Activated CD4-positive, CD25-positive, alpha-beta regulatory T cell treated with anti-CD3 and anti-CD28 coated beads, Interleukin-2, amount 50 U/mL, for 72 hours (primary cell): ENCODE results near the gene COX15.
"Not testable (repeated sequence)": the region's sequence is repeated elsewhere in the genome, so short reads cannot be mapped to it uniquely, and the experiment has no call there.

Experiments used
- DNase-seq: peaks from one replicate; pipeline ENCODE4 v3.0.0; 2021

COX15 gene

DNA sequence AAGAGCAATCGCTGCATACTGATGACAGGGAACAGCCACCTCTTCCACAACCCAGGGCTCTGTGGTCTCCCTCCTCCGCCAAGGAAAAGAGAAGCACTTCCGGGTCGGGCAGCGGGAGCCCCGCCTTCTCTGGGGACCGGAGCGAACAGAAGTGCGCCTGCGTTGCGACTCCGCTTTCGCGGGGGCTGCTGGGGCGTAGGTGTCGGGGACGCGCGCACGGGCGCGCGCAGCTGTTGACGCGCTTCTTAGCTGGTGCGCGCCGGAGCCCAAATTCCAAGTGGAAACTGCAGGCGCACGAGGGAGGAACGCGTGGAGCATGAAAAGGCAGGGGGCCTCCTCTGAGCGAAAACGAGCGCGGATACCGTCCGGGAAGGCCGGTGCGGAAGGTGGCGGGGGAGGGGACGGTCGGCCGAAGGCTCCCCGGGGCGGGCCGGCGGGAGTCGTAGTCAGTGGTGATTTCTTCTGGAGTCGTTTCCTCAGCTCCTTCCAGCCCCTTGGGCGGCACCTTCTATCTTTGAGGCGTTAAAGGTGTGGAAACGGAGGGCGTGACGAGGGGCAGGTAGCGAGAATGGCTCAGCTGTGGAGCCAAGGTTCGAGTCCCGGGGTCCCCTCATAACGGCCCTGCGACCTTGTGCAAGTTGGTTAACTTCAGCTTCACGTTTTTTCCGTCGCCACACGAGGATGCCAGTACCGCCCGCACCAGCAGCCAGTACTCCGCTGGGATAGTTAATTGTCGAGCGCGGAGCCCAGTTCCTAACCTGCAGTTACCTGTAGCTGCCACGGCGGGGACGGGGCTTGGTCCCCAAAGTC is at the start of gene COX15, which contains the start of gene CUTC:
Gene COX15 (minus strand): TSS at position 95 of the 810 bp plus-strand sequence. CDS start 78 bp downstream, at position 17.
Gene CUTC (plus strand): TSS at position 202 of the 810 bp plus-strand sequence. CDS start 115 bp downstream, at position 317.
- DNase-seq, result peak; percentile 94

DNA sequence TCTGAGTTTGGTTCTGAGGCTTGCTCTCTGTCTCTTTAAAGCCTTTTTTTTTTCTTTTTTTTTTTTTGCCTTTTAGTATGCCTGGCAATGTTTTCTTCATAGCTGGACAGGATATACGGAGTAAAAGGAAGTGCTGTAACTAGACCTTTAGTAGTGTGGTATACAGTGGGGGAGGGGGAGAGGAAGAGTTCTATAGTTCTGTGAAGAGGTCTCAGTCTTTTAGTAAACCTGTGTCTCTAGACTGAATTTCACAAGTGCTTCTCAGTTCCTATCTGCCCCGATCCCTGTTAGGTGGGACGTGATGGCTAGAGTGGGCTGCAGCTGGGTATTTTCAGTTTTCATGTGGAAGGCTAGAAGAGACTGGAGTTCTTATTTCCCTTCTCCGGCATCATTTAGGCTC is 47.4 kb upstream of the COX15 start:
- DNase-seq, result no peak

DNA sequence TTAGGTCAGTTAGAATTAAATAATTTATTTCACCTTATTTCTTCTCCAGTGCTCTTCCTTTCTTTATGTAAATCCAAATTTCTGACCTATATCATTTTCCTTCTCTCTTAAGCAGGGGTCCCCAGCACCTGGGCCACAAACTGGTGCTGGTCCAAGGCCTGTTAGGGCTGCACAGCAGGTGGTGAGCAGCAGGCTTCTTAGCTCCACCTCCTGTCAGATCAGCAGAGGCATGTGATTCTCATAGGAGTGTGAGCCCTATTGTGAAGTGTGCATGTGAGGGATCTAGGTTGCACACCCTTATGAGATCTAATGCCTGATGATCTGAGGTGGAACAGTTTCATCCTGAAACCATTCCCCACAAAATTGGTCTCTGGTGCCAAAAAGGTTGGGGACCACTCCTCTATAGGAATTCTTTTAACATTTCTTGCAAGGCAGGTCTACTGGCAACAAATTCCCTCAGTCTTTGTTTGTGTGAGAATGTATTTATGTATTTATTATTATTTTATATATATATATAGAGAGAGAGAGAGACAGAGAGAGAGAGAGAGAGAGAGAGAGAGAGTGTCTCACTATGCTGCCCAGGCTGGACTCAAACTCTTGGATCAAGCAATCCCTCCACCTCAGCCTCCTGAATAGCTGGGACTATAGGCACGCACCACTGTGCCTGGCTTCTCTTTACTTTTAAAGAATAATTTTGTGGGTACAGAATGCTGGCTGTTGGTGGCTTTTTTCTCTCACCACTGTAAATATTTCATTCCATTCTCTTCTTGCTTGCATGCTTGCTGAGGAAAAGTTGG is 46.2 kb upstream of the COX15 start:
- DNase-seq, result no peak

DNA sequence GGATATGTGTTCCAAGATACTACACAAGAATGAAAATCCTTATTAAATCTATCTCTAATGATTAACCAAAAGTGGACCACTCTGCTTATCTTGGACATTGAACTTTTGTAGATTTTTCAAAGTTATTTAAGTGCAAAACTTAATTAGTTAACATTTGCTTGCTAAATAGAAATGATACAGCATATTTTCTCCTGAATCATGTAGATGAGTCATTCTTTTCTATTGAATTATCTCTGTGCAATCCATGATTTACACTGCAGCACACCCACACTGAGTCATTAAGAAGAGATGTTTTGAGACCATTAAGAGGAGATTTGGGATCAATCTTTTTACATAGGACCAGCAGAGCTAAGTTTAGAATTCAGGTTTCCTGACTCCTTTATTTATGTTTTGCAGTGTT is 43.9 kb upstream of the COX15 start:
- no peak for DNase-seq

DNA sequence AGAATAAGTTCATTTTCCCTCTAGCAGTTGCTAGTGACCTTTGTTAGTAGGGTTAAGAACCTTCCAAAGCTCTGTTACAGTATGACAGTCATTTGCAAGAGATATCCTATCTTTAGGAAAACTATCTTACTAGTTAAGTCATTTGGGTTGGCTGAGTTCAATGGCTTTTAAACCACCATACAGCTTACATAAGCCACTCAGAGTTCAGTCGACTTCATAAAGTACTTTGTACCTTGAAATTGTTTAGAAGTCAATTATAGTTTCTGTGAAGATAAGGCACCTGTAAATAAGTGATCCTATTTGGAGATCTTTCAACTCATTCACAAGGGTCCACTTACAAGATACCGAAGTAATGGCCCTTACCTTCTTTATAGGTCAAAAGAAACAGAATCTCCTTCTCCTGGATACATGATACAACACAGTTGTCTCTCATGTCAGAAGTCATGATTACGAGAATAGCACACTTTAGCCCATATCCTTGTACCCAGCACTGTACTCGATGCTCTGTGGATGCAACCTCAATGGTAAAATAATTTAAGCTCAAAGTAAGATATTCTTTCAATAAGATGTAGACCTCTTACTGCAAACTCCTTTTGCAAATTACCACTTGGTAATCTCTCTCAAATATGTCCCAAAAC is 38.6 kb upstream of the COX15 start:
- no peak for DNase-seq

DNA sequence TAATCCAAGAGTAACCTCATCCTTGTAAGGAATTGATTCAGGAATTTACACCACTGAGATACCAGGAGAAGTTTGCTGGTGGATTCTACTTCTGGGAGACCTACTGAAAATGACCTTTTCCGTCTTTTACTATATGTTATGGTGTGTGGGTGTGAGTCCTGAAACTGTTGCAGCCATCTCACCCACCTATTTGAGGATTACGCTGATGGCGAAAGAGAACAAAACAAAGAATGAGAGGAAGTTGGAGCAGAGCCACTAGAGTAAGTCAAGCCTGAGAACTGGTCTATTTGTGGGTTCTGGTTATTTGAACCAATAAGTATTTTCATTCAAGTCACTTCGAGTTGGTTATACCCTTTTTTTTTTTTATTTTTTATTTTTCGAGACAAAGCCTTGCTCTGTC is 37.8 kb upstream of the COX15 start:
- DNase-seq, result no peak

DNA sequence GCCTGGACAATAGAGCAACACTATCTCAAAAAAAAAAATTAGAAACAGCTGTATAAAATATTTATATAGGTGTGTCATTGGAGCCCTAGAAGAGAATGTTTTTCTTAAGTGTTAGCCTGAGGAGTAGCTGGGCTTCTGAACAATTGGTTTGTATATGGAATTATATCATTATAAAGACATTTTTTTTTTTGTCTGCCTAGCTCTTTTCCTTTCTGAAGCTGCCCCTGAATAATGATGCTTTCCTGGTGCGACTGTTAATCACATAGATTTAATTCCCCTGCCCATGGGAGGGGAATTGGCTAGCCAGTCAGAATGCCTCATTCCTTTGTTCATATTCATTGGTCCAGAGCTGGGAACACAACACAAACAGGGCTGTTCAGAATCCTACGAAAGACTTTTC is 36.6 kb upstream of the COX15 start:
- DNase-seq, result no peak

DNA sequence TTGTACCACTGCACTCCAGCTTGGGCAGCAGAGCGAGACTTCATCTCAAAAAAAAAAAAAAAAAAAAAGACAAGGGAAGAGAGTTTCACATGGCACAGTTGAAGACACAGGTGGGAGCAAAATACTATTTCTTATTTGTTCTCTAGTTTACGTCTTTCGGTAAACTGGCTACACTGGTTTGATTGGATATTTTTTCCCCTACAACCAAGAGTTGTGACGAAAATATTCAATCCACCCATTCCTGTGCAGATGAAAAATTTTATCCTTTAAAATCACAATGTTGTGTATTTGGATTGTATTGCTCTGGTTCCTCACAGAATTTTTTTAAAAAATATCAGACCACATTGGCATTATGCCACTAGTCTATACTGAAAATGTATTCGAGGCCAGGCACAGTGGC is 36.0 kb upstream of the COX15 start:
- DNase-seq, result no peak

DNA sequence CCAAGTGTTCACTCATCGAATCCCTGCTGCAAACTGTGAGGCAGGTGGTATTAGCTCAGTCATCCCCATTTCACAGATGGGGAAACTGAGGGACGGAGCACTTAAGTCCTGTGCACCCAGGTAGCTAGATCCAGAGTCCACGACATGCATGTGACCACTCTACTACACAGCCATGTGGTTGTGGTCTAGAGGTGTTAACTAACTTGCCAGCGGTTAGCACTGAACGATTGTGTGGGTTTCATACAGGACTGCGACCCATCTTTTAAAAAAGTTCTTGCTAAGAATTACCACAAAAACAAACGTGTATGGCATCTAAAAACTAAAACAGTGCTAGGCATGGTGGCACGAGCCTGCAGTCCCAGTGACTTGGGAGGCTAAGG is 34.4 kb upstream of the COX15 start:
- DNase-seq, result no peak

DNA sequence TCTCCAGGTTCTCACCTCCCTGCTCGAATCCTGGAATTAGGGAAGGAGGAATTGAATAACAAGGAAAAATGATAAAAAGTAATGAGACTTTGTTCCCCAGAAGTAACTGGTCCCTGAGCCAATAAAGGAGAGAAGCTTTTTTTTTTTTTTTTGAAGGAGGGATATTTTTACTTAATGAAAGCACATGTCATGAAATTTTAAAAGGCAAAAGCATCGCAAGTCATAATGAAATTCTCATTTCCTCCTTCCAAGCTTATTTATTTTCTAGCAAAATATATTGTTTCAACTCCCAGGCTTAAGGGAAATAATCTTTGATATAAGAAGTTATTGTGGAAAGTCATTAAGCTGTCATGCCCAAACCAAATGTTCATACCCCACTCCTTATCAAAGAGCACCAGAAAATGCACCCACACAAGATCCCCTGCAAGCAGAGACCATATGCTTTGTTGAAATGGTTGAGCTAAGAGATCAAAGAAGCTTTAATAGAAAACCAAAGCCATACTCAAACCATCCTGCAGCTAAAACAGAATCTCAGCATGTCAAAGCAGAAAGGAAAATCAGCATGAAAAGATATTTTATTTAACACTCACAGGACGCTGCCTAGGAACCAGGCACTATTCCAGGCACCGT is 33.9 kb upstream of the COX15 start:
- no peak for DNase-seq

DNA sequence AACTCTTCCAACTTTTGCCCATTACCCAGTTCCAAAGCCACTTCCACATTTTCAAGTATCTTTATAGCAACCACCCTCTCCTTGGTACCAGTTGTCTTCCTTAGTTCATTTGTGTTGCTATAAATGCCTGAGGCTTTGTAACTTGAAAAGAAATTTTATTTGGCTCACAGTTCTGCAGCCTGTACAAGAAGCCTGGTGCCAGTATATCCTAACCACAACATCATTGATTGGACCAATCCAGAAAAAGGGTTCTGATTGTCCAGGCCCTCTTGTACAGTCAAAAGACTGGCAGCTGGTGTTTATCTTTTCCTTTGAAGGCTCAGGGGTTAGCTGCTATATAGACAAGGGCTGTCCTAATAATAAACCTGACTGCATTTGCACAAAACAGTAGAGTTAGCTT is 29.4 kb upstream of the COX15 start:
- no peak for DNase-seq

DNA sequence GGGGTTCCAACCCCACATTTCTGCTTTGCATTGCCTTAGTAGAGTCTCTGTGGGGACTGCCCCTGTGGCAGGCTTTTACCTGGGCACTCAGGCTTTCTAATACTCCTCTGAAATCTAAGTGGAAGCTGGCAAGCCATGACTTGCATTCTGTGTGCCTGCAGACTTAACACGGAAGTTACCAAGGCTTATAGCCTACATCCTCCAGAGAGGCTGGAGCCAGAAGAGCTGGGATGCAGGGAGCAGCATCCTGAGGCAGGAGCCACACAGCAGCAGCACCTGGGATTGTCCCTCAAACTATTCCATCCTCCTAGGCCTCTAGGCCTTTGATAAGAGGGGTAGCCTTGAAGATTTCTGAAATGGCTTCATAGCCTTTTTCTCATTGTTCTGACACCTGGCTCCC is 28.4 kb upstream of the COX15 start:
- DNase-seq, result no peak

DNA sequence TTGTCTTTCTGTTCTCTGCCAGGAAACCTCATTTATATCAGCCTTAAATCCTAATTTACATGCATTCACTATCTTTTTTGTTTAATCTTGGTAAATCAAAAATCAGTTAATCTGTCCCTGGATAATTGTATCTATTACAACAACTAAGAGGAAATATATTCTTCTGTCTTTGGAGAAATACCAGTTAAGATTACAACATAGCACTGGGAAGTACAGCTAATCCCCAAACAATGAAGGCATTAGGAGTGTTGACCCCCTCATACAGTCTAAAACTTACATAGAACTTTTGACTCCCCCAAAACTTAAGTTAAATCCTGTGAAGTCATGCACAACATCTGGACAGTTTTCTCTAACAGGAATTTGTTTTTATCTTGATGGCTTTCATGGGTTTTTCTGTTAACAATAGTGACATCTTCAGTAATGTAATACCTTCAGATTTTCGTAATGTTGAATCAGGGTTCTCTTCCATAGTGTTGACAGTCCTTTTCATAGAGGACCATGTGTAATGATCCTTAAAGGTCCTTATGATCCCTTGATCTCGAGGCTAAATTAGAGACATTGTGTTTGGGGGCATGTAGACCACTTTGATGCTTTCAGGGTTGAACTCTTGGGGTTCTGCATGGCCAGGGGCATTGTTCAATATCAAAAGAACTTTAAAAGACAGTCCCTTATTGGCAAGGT is 26.4 kb upstream of the COX15 start:
- no peak for DNase-seq

DNA sequence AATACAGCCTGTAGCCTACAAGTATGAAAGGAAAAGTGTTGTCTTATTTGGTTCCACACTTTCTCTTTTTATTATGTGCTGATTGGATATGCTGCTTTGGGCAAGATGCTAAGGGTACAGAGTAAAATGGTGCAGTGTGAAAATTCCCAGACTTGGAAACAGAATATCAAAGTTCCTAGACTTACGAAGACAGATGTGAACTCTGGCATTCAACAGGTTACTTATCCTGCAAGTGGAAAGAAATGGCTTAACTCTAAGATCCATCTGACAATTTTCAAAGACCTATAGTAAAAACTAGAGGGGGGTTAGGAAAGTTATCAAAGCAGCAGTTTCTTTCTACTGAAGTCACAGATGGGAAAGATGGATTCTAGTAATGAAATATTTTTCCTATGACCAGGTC is 24.2 kb upstream of the COX15 start:
- DNase-seq, result no peak

DNA sequence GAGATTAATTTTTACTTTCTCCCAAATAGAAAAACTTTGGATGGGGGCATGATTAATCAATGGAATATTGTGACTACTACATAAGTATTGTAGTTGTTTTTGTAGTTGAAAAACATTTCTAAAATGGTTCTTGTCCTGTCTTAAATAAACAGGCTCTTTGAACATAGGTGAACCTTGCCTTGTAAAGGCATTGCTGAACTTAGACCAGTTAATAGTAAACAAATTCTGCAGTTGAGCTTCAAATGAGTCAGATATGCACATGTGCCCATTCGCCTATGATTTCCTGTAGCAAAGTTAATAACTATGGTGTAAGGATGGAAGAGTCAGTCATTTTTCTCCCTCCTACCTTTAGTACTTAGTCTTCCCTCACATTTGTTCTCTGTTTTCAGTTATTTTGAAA is 22.7 kb upstream of the COX15 start:
- DNase-seq, result no peak

DNA sequence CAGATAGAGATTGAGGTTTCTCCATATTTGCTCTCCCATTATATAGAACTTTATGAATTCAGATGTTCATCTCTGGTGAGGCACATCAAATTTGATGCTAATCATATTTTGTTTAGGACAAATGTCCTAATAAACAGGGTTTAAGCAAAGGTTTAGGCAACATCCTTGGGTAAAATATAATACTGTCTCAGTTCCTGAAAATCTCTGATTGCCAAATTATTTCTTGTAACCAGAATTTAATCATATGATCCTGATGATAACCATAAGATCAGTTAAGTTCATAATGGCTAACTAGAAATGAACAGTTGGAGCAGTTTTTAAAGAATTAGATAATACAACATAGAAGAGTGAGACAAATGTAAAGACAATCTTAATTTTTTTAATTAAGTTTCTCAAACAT is 18.7 kb upstream of the COX15 start:
- DNase-seq, result no peak

DNA sequence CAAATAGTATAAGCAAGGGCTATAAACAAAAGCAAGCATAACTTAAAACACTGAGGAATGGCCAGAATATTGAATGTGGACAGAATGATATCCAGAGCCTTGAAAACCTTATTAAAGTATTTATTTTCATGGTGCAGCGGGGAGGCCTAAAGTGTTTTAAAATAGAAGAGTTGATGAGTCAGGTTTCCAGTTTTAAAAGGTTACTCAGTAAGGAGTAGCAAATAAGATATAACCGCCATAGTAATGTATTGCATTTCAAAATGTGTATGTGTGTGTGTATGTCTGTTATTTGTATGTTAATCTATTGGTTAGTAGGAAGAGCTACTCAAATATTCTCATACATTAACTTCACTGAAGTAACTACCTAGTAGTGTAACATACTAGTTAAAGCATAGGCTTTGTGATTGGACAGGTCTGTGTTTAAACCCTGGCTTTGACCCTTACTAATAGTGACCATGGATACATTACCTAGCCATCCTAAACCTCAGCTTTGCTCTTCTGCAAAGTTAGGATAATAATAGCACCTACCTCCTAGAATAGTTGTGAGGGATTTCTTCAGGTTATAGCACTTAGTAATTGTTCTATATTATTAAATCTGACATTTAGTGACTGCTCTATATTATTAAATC is 17.0 kb upstream of the COX15 start:
- DNase-seq, result no peak

DNA sequence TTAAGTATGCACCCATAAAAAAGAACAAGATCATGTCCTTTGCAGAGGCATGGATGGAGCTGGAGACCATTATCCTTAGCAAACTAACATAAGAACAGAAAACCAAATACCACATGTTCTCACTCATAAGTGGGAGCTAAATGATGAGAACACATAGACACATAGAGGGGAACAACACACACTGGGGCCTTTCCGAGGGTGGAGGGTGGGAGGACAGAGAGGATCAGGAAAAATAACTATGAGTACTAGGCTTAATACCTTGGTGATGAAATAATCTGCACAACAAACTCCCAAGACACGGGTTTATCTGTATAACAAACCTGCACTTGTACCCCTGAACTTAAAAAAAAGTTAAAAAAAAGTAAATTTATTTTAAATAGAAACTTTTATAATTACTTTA is 14.2 kb upstream of the COX15 start:
- not testable (repeated sequence) for DNase-seq

DNA sequence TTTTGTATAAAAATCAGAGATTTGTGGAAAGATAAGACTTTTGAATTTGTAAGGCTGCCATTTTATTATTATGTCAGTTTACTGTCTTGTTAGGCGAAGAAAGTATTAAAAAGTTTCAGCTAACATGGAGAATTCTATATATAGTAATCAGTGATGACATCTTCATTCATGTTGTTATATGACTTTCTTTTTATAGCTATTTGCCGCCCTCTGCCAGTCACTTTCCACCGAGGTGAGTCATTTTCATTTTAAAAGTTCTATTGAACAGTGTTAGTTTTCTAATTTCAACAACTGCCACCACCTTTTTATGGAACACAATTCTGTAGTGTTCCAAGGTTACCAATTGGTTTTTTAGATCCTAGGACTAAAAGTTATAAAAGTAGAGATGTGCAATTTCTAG is 11.9 kb upstream of the COX15 start:
- DNase-seq, result no peak

DNA sequence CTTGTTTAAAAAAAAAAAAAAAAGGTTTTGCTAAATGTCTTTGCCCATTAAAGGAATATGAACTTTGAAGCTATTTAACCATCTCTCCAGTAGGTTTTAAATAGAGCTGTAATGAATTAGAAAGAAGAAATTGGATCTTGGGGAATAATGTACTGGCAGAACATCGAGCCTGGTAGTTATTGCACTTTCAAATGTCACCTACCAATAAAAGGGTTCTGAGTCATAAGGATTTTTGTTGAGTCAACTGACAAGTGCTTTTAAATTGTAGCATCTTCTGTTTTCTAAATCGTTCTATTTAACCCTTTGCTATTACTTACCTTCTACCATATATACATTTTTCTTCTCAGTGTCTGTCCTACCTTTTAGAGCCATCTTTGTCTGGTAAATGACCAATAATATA is 10.8 kb upstream of the COX15 start:
- no peak for DNase-seq

DNA sequence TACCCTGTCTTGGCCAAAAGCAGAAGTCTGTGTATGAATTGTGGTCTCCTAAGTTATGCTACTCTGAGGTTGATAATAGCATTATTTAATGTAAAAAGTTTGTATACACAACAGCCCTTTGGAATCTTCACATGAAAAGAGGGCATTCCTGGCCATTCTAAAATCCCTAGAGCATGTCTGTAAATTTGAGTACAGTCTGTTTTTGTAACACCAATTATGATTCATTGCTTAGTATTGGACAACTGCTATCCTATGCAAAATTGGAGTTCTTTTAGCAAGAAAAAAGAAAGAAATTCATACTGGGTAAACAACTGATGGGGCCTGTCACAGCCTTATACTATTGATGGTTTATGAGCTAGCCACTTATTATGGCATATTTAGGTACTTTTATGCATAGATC is 10.3 kb upstream of the COX15 start:
- no peak for DNase-seq

DNA sequence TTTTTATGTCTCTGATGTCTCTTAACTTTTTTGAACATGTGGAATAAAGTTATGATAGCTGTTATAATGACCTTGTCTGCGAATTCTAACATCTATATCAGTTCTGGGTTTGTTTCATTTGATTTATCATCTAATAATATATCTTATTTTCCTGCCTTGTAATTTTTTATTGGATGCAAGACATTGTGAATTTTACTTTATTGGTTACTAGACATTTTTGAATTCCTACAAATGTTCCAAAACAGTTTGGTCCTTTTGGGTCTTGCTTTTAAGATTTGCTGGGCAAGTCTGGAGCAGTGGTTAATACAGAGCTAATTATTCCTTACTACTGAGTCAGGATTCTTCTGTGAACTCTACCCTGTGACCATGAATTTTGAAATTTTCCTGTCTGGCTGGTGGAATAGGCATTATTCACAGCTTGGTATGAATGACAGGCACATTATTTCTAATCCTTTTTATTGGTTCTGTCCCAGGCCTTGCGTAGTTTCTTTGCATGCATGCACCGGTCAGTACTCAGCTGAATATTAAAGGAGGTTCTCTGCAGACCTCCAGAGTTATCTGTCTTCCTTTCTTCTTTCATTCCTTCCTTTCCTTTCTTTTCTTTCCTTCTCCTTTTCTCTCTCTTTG is 9.1 kb upstream of the COX15 start:
- DNase-seq, result no peak
